ENCODE data around the gene ELMO2.

DNA sequence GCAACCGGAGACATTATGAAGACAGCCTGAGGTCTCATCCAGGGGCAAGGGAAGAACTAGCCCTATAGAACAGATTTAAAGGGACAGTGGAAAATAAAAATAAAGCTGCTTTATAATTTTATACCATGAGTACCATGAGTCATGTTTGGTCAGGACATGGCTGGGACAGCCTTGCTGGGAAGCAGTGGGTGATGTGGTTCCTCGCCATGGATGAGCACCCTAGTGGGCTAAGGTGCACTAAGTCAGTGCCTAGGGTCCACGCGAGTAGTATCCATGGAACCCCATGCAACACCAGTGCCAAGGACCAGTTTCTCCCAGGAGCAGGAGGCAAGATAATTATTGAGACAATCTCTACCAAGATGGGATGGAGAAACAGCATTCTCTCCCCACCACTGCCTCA lies 33.4 kb upstream of the ELMO2 start:
- TF ChIP-seq, protein P1, sequence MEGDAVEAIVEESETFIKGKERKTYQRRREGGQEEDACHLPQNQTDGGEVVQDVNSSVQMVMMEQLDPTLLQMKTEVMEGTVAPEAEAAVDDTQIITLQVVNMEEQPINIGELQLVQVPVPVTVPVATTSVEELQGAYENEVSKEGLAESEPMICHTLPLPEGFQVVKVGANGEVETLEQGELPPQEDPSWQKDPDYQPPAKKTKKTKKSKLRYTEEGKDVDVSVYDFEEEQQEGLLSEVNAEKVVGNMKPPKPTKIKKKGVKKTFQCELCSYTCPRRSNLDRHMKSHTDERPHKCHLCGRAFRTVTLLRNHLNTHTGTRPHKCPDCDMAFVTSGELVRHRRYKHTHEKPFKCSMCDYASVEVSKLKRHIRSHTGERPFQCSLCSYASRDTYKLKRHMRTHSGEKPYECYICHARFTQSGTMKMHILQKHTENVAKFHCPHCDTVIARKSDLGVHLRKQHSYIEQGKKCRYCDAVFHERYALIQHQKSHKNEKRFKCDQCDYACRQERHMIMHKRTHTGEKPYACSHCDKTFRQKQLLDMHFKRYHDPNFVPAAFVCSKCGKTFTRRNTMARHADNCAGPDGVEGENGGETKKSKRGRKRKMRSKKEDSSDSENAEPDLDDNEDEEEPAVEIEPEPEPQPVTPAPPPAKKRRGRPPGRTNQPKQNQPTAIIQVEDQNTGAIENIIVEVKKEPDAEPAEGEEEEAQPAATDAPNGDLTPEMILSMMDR (IDR thresholded peaks at IDR 0.05), result no peak
- TF ChIP-seq POLR2A (IDR thresholded peaks at IDR 0.05) (no peak), POLR2AphosphoS5 (IDR thresholded peaks at IDR 0.05) (no peak)

All from gastroesophageal sphincter (tissue), 3 donors.